Measurements from ENCODE around the gene RRP1B.

GRCh38 chr21:43654806-43655489 lies 4.4 kb upstream of the RRP1B start:
- TF ChIP-seq FOXM1 (IDR thresholded peaks at IDR 0.05; ENCODE audit: borderline replicate concordance, low read depth) (no peak), MAX (IDR thresholded peaks at IDR 0.05) (no peak), TAF1 (IDR thresholded peaks at IDR 0.05; ENCODE audit: low read depth) (no peak), CEBPB (IDR thresholded peaks at IDR 0.05) (no peak), REST (IDR thresholded peaks at IDR 0.05; ENCODE audit: low read depth) (no peak), TCF12 (IDR thresholded peaks at IDR 0.05; ENCODE audit: low read depth) (no peak)
